ENCODE results near the gene WNT3.

GRCh38 chr17:46818316-46818928 is at the start of gene WNT3:
- TF ChIP-seq CTCF (IDR thresholded peaks at IDR 0.05) (no peak), POLR2A (IDR thresholded peaks at IDR 0.05) (no peak)

All from transverse colon (tissue), 3 donors.